Osteocyte (in vitro differentiated cells): ENCODE data around the gene GPM6B. TPM values are rescaled to one million over a fixed set of nuclear protein-coding genes. Genes with fewer than 3 reads are reported as not detected.

Experiments used
- DNase-seq: peaks from one replicate; pipeline ENCODE4 v3.0.0; 2021; ENCODE audit warnings: mixed read lengths; ENCODE audit not compliant: unreplicated experiment; ENCODE audit errors: extremely low spot score
- H3K27ac Mint-ChIP-seq: one replicate; pipeline ENCODE4 v1.8.0; 2021; ENCODE audit warnings: mild to moderate bottlenecking, mixed read lengths; ENCODE audit not compliant: unreplicated experiment
- H3K27me3 Mint-ChIP-seq: one replicate; pipeline ENCODE4 v1.8.0; 2021; ENCODE audit warnings: mixed read lengths; ENCODE audit not compliant: unreplicated experiment
- H3K36me3 Mint-ChIP-seq: one replicate; pipeline ENCODE4 v1.8.0; 2021; ENCODE audit warnings: mixed read lengths; ENCODE audit not compliant: unreplicated experiment
- H3K4me1 Mint-ChIP-seq: one replicate; pipeline ENCODE4 v1.8.0; 2021; ENCODE audit warnings: mixed read lengths; ENCODE audit not compliant: unreplicated experiment
- H3K4me3 Mint-ChIP-seq: one replicate; pipeline ENCODE4 v1.8.0; 2021; ENCODE audit warnings: mild to moderate bottlenecking, moderate library complexity, mixed read lengths; ENCODE audit not compliant: unreplicated experiment
- H3K9me3 Mint-ChIP-seq: one replicate; pipeline ENCODE4 v1.8.0; 2021; ENCODE audit warnings: mixed read lengths; ENCODE audit not compliant: unreplicated experiment
- CTCF ChIP-seq: fragments of 200-600 bp; sonication (generic); IDR thresholded peaks from 2 replicates; pipeline ENCODE4 v1.5.0; 2021; ENCODE audit warnings: antibody characterized with exemption, mild to moderate bottlenecking, moderate library complexity
- total RNA-seq: library from RNA; stranded (reverse); gene quantifications from 2 replicates; pipeline ENCODE4 v1.2.1, GENCODE V29; 2021

GPM6B gene
- total RNA-seq, 1 donor from 2014 or later = 12.0 TPM

- no peaks in the 10 kb centered on the region for H3K36me3 Mint-ChIP-seq
- H3K4me1 Mint-ChIP-seq = peaks cover 6% of the 10 kb centered on the region
- H3K9me3 Mint-ChIP-seq = no peaks in the 10 kb centered on the region
- no peak overlapping the region for H3K27ac Mint-ChIP-seq
- no peak overlapping the region for H3K4me3 Mint-ChIP-seq
- no peak for DNase-seq
- H3K27me3 Mint-ChIP-seq = no peaks in the 10 kb centered on the region
- no peak for TF ChIP-seq CTCF
These were observed 26.4 kb downstream of the GPM6B start for GRCh38 chrX:13790206-13791131.

DNA sequence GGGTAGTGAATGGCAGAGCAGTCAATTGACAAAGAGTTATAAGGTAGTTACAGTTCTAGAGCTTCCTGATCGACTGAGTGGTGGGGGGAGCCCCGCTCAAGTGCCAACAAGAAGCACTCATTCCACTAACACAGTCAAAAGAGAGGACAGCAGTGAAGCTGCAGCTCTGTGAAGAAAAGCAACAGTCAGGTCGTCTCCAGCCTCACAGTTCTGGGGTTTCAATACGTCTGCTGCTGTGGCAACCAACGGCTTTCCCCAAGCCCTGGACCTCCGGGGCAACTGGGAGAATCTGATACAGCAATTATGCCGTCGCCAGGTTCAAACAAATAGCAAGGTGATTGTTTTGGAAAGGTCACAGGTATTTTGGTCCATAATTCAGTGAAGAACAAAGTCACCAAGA is 30.8 kb downstream of the GPM6B start:
- no peak for DNase-seq
- Mint-ChIP-seq H3K27me3 (no peaks in the 10 kb centered on the region), H3K4me1 (peaks cover 6% of the 10 kb centered on the region), H3K36me3 (no peaks in the 10 kb centered on the region), H3K4me3 (no peak overlapping the region), H3K9me3 (no peaks in the 10 kb centered on the region), H3K27ac (no peak overlapping the region)
- no peak for TF ChIP-seq CTCF

- no peaks in the 10 kb centered on the region for H3K4me1 Mint-ChIP-seq
- H3K36me3 Mint-ChIP-seq = no peaks in the 10 kb centered on the region
- no peak overlapping the region for H3K4me3 Mint-ChIP-seq
- no peak overlapping the region for H3K27ac Mint-ChIP-seq
- no peak for TF ChIP-seq CTCF
- DNase-seq = no peak
- no peaks in the 10 kb centered on the region for H3K9me3 Mint-ChIP-seq
- no peaks in the 10 kb centered on the region for H3K27me3 Mint-ChIP-seq
These were observed 35.9 kb downstream of the GPM6B start for GRCh38 chrX:13780868-13781427.

DNA sequence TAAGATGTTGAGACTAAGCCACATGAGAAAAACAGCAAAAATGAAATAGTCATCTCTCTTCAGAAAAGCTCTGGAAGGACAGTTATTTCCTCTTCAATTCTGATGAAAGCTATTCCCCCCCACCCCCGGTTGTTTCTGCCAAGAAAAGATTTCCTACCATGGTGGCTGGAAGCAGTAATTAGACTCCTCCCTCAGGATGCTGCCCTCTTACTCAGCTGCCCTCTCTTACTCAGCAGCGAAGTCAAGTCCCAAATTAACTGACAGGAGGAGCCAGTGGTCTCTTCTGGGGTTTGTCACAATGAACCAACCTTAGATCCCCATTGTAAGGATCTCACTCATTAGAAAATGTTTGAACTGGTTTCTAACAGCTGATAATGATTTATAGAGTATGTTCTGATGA is 38.0 kb downstream of the GPM6B start:
- Mint-ChIP-seq H3K36me3 (peaks cover 8% of the 10 kb centered on the region), H3K27ac (no peak overlapping the region), H3K27me3 (no peaks in the 10 kb centered on the region), H3K4me1 (no peaks in the 10 kb centered on the region), H3K4me3 (no peak overlapping the region), H3K9me3 (no peaks in the 10 kb centered on the region)
- no peak for DNase-seq
- no peak for TF ChIP-seq CTCF

- H3K27ac Mint-ChIP-seq = no peak overlapping the region
- DNase-seq = no peak
- TF ChIP-seq CTCF = no peak
- peaks cover 18% of the 10 kb centered on the region for H3K36me3 Mint-ChIP-seq
- H3K4me1 Mint-ChIP-seq = no peaks in the 10 kb centered on the region
- no peaks in the 10 kb centered on the region for H3K9me3 Mint-ChIP-seq
- no peak overlapping the region for H3K4me3 Mint-ChIP-seq
- H3K27me3 Mint-ChIP-seq = no peaks in the 10 kb centered on the region
These were observed 40.5 kb downstream of the GPM6B start for GRCh38 chrX:13776387-13776786.
